Aortic smooth muscle cell (primary cell): ENCODE data around the gene ZNF343. TPM values are rescaled to one million over a fixed set of nuclear protein-coding genes. Genes with fewer than 3 reads are reported as not detected.

ENCODE experiments used
- total RNA-seq: library from RNA; depleted of rRNA; stranded (reverse); fragments of >200 nt; gene quantifications from 2 replicates; pipeline ENCODE4 v1.2.3, GENCODE V29; 2014

The ZNF343 gene
- total RNA-seq: 9.5 and 11.9 TPM in 2 replicates

DNA sequence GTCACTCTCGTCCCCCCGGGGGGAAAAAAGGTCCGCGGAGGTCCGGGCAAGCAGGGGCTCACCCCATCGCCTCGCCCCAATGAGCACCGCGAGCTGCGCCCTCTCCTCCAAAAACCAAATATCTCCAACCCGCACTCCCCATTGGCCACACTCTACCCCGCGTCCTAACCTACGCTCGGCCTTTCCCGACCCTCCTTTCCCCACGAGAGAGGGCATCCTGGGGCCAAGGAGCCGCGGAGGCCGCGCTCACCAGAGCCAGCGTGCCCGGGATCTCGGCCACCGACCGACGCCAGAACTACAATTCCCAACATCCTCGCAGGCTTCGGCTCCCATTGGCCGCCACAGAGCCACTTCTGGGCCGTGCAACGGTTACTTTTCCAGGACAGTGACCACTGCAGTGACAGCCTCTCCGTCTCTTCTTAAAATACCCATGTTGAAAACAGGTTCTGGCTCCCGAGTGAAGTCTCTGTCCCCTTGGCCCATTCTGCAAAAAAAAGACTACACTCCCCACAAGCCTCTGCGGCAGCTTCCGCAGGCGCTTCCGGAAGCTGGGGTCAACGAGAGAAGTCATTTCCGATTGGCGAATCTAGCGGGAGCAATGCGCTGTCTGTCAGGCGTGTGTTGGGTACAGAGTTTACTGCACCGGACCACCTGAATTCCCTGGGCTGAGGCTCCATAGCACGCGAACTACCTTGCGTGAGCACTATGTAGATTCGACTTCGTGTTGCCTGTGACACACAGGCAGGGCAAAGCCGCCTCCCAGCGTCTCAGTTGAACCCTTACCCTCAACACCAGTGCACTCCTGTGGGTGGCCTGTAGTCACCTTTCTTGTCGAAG, at the start of gene ZNF343:
TSS of gene ZNF343 (minus strand) at position 285 of the 837 bp plus-strand sequence. CDS start 15,020 bp downstream, outside the sequence.

DNA sequence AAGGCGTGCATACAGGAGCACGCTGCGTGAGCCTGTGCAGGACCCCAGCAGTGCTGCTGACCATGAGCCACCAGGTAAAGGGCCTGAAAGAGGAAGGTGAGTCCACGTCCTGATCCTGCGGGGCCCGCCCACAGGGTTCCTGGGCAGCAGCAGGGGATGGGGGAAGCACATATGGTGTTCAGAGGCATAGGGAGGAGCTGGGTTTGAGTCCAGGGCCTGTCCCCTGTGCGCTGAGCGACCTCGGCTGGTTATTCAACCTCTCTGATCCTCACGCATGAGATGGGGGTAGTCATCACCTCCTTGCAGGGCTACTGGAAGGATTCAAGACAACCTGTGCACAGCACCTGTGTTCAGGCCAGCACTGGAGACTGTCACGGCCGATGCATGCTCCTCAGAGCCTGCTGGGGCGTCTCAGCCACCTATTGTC, 27.9 kb upstream of the ZNF343 start, which contains the start of gene TMC2:
TSS of gene TMC2 (plus strand) at position 14 of the 427 bp plus-strand sequence. CDS start at position 63, 49 bp downstream.

DNA sequence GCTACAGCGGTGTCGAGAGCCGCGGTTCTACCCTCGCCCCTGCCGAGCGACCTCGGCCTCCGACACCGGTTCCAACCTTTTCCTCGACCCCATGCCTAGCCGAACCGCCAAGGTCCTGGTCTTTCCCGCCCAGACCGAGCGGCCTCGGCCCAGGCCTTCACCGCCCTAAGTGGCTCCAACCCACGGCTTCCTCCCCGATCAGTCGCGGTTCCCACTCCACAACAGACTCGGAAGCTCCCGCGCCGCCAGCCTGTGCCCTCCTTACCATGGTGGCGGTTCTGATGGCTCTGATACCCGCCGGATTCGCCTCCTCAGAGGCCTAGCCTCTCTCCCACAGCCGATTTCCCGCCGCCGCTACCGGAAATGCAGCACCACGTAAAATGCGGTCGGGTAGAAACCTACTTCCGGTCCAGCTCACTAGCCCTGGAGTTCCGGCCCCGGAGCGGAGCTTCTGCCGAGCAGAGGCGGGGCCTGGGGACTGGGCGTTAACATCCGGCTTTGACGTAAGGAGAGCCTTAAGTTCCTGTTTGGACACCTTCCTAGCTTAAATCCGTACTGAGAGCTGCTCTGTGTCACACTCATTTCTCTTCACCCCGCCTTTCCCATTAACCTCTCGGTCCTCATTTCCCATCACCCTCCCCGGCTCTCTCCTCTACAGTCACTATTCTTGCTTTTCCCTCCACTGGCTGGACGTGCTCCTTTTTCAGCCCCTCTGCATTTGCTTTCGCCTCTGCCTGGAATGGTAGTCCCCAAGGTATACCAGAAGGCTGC, 38.1 kb downstream of the ZNF343 start, which contains the start of gene SNRPB:
TSS of gene SNRPB (minus strand) at position 367 of the 771 bp plus-strand sequence. CDS start at position 268, 99 bp downstream.

Other genes with a start within 250 kb of the ZNF343 start
- not detected in 2 replicates for gene TGM3, start 212.9 kb downstream of the ZNF343 start, total RNA-seq
- not detected in 2 replicates for gene TGM6, start 128.0 kb downstream of the ZNF343 start, total RNA-seq
- gene SNRPB, start 38.1 kb downstream of the ZNF343 start, total RNA-seq: 76.1 and 97.9 TPM in 2 replicates
- gene TMC2, start 27.7 kb upstream of the ZNF343 start, total RNA-seq: not detected in 2 replicates
- 96.4 and 223 TPM in 2 replicates for gene NOP56, start 143.7 kb upstream of the ZNF343 start, total RNA-seq
- 91.4 and 97.0 TPM in 2 replicates for gene IDH3B, start 155.3 kb upstream of the ZNF343 start, total RNA-seq
- 0.13 and 0.25 TPM in 2 replicates for gene EBF4, start 183.9 kb upstream of the ZNF343 start, total RNA-seq